Kidney (tissue), 14 donors: ENCODE results near the gene RAP2C. TPM values are rescaled to one million over a fixed set of nuclear protein-coding genes. Genes with fewer than 3 reads are reported as not detected.

Experiments
- DNase-seq, 5 donors: peaks; one replicate each; pipeline ENCODE4 v3.0.0-alpha.2; 2013 to 2020
- FAIRE-seq: peaks from 2 replicates; lab custom pipeline; 2012; peaks lifted over from hg19 to GRCh38; lab: Jason Lieb, UNC
- H3K27ac ChIP-seq, 2 donors: one replicate each; pipeline ENCODE4 v1.7.0; 2013; ENCODE audit warnings: low read depth in 2 of 2, low read length in 2 of 2, inconsistent platforms in 1 of 2
- H3K27me3 ChIP-seq: one replicate; pipeline ENCODE4 v1.7.1; 2013; ENCODE audit warnings: low read length, inconsistent platforms; ENCODE audit not compliant: control insufficient read depth, insufficient read depth
- H3K36me3 ChIP-seq, 3 donors: one replicate each; pipeline versions ENCODE4 v1.7.0 to v1.7.1; 2013; ENCODE audit warnings: low read length in 3 of 3, control low read depth in 1 of 3, inconsistent platforms in 1 of 3; ENCODE audit not compliant: insufficient read depth in 3 of 3, control insufficient read depth in 2 of 3
- H3K4me1 ChIP-seq, 3 donors: one replicate each; pipeline versions ENCODE4 v1.7.0 to v1.7.1; 2013; ENCODE audit warnings: low read length in 3 of 3, inconsistent platforms in 1 of 3, low read depth in 1 of 3; ENCODE audit not compliant: control insufficient read depth in 2 of 3, insufficient read depth in 2 of 3
- H3K4me3 ChIP-seq, 3 donors: one replicate each; pipeline versions ENCODE4 v1.7.0 to v1.8.1; 2013; ENCODE audit warnings: low read length in 3 of 3, control low read depth in 1 of 3, inconsistent platforms in 1 of 3
- H3K9ac ChIP-seq, 3 donors: one replicate each; pipeline versions ENCODE4 v1.7.0 to v1.7.1; 2013; ENCODE audit warnings: low read length in 3 of 3, control low read depth in 1 of 3, inconsistent platforms in 1 of 3
- H3K9me3 ChIP-seq, 3 donors: one replicate each; pipeline versions ENCODE4 v1.7.0 to v1.7.1; 2013; ENCODE audit warnings: low read length in 3 of 3, control low read depth in 1 of 3, inconsistent platforms in 1 of 3; ENCODE audit not compliant: control insufficient read depth in 2 of 3, insufficient read depth in 1 of 3
- intact Hi-C: fragments of 100-400 bp; cut with DNase I; formaldehyde crosslinking; loops from one replicate; pipeline ENCODE4 v1.11.1; 2022
- polyA plus RNA-seq: library from polyadenylated mRNA; stranded (reverse); fragments of 350-450 nt; fragmentation: Illumina TruSeq; extraction: RNeasy Lipid Tissue Mini Kit (QIAGEN cat#74804); gene quantifications from one replicate; pipeline ENCODE4 v1.2.3, GENCODE V29; 2014; ENCODE audit warnings: low read depth, low replicate concordance; ENCODE audit not compliant: insufficient read depth
- total RNA-seq: library from RNA; stranded (reverse); fragmentation: NEBNext Ultra II Directional; extraction: Animal tissue kit (Norgen Biotek cat#: 25700); gene quantifications from one replicate; pipeline ENCODE4 v1.2.1, GENCODE V29; 2021
- TF ChIP-seq, protein P1 (sequence below): IDR thresholded peaks from 3 replicates; pipeline ENCODE4 v1.5.1; 2012; ENCODE audit warnings: mild to moderate bottlenecking, moderate library complexity, borderline replicate concordance; ENCODE audit not compliant: insufficient read depth; ENCODE audit errors: extremely low read depth
- donor health status: control.
- donor health status: control.
- donor health status: control.
- donor health status: control.
- donor health status: control.
- donor health status: DM: yes; HTN: yes; CAD: no.
- donor health status: Normal renal cell carcinoma (clear cell type).

The RAP2C gene
- total and polyA plus RNA-seq, 2 donors from 2014 or later: 14.2 to 22.8 TPM

DNA sequence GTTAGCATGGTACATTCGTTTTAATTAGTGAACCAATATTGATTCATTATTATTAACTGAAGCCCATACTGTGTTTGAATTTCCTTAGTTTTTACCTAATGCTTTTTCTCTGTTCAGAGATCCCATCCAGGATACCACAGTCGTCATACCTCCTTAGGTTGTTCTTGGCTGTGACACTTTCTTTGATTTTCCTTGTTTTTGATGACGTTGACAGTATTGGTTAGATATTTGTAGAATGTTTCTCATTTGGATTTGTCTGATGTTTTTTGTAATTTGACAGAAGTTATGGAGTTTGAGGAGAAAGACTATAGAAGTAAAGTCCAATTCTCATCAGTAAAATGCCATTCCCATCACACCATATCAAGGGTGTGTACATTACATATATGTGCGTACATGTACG, 16.2 kb upstream of the RAP2C start:
- TF ChIP-seq, protein P1, sequence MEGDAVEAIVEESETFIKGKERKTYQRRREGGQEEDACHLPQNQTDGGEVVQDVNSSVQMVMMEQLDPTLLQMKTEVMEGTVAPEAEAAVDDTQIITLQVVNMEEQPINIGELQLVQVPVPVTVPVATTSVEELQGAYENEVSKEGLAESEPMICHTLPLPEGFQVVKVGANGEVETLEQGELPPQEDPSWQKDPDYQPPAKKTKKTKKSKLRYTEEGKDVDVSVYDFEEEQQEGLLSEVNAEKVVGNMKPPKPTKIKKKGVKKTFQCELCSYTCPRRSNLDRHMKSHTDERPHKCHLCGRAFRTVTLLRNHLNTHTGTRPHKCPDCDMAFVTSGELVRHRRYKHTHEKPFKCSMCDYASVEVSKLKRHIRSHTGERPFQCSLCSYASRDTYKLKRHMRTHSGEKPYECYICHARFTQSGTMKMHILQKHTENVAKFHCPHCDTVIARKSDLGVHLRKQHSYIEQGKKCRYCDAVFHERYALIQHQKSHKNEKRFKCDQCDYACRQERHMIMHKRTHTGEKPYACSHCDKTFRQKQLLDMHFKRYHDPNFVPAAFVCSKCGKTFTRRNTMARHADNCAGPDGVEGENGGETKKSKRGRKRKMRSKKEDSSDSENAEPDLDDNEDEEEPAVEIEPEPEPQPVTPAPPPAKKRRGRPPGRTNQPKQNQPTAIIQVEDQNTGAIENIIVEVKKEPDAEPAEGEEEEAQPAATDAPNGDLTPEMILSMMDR: no peak
- FAIRE-seq: no peak
- intact Hi-C loops: no loop called here

DNA sequence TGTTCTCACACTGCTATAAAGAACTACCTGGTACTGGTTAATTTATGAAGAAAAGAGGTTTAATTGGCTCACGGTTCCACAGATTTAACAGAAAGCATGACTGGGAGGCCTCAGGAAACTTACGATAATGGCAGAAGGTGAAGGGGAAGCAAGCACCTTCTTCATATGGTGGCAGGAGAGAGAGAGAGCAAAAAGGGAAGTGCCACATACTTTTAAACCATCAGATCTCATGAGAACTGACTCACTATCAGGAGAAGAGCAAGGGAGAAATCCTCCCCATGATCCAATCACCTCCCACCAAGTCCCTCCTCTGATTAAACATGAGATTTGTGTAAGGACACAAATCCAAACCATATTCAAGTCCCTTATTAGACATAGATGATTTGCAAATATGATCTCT, 12.3 kb upstream of the RAP2C start:
- Histone ChIP-seq H3K9me3 (no peaks in the 10 kb centered on the region), H3K4me3 (no peak overlapping the region), H3K27ac (no peak overlapping the region), H3K36me3 (no peaks in the 10 kb centered on the region), H3K27me3 (peaks cover 3% of the 10 kb centered on the region), H3K9ac (no peak overlapping the region), H3K4me1 (no peaks in the 10 kb centered on the region)
- FAIRE-seq: no peak
- TF ChIP-seq, protein P1: no peak
- no peak for DNase-seq
- intact Hi-C loops: no loop called here

More for the DNA sequence above, 16.2 kb upstream of the RAP2C start:
- Histone ChIP-seq H3K4me1 (no peaks in the 10 kb centered on the region), H3K9ac (no peak overlapping the region), H3K4me3 (no peak overlapping the region), H3K27me3 (peaks cover 3% of the 10 kb centered on the region), H3K36me3 (no peaks in the 10 kb centered on the region), H3K9me3 (no peaks in the 10 kb centered on the region), H3K27ac (no peak overlapping the region)
- no peak for DNase-seq

DNA sequence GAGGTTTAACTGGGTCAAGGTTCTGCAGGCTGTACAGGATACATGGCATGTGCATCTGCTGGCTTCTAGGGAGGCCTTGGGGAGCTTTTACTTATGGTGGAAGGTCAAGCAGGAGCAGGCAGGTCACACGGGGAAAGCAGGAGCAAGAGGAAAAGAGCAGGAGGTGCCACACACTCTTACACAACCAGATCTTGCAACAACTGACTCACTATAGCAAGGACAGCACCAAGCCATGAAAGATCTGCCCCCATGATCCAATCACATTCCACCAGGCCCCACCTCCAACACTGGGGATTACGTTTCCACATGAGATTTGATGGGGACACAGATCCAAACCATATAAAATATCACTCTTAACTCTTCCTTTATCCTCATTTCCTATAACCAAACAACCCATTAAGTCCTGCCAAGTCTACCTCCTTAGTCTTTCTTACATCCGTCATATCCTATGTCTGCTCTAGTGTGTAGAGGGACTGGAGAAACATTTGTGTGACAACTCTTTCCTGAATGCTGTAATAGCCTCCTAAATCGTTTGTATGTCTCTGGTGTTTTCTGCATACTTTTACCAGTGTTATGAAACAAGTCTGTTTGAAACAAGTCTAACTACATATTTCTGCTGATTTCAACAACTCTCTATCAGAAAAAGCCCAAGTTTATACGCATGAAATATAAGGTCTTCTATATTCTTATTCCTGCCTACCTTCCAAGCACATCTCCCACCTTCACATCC, 8.3 kb upstream of the RAP2C start:
- no peak overlapping the region for H3K9ac ChIP-seq
- no peak overlapping the region for H3K27ac ChIP-seq
- no peak for FAIRE-seq
- intact Hi-C loops: no loop called here
- no peak for DNase-seq
- H3K27me3 ChIP-seq: peaks cover 5% of the 10 kb centered on the region
- H3K36me3 ChIP-seq: no peaks in the 10 kb centered on the region
- no peaks in the 10 kb centered on the region for H3K4me1 ChIP-seq
- no peak overlapping the region for H3K4me3 ChIP-seq
- TF ChIP-seq, protein P1: no peak
- H3K9me3 ChIP-seq: no peaks in the 10 kb centered on the region
